HepG2 (cell line): ENCODE results near the gene SLC12A5. TPM values are rescaled to one million over a fixed set of nuclear protein-coding genes. Genes with fewer than 3 reads are reported as not detected.

Experiments
- ATF3 ChIP-seq: sonication (generic); formaldehyde crosslinking; IDR thresholded peaks from 2 replicates; pipeline ENCODE4 v1.4.0; 2020; ENCODE audit warnings: missing genetic modification reagents
- BRCA1 ChIP-seq: sonication (generic); formaldehyde crosslinking; IDR thresholded peaks from 2 replicates; pipeline ENCODE4 v1.4.0; 2020; ENCODE audit warnings: missing genetic modification reagents
- CHD4 ChIP-seq: fragments of 200-600 bp; sonication (generic); IDR thresholded peaks from 2 replicates; pipeline ENCODE4 v1.7.0; 2017; ENCODE audit warnings: mild to moderate bottlenecking, low read length, borderline replicate concordance
- GABPA ChIP-seq, 2 experiments: IDR thresholded peaks; 2 replicates each; pipeline ENCODE4 v1.6.1; 2011 to 2016; ENCODE audit warnings: low read depth in 2 of 2, low read length in 1 of 2, missing biosample characterization in 1 of 2, missing genetic modification characterization in 1 of 2
- GZF1 ChIP-seq: sonication (generic); formaldehyde crosslinking; IDR thresholded peaks from 2 replicates; pipeline ENCODE4 v1.5.1; 2020; ENCODE audit warnings: mild to moderate bottlenecking, missing genetic modification reagents
- HNRNPK ChIP-seq: fragments of 200-400 bp; formaldehyde crosslinking; IDR thresholded peaks from 2 replicates; pipeline ENCODE4 v1.6.1; 2018; ENCODE audit warnings: low read length, low read depth, moderate library complexity, mild to moderate bottlenecking; ENCODE audit not compliant: poor library complexity, severe bottlenecking
- LCORL ChIP-seq, 2 experiments: fragments of 450-650 bp in 1 of 2; sonication (generic) in 1 of 2; formaldehyde crosslinking in 1 of 2; IDR thresholded peaks; 2 replicates each; pipeline versions ENCODE4 v1.5.0 to v1.6.1; 2017 to 2020; ENCODE audit warnings: antibody characterized with exemption in 1 of 2, missing genetic modification reagents in 1 of 2
- MEIS1 ChIP-seq: sonication (generic); formaldehyde crosslinking; IDR thresholded peaks from 2 replicates; pipeline ENCODE4 v1.9.0; 2021; ENCODE audit warnings: mild to moderate bottlenecking, missing genetic modification reagents, moderate library complexity, borderline replicate concordance
- MYC ChIP-seq: sonication (generic); formaldehyde crosslinking; IDR thresholded peaks from 2 replicates; pipeline ENCODE4 v1.9.0; 2021; ENCODE audit warnings: missing genetic modification reagents, borderline replicate concordance
- PITX1 ChIP-seq: sonication (generic); formaldehyde crosslinking; IDR thresholded peaks from 2 replicates; pipeline ENCODE4 v1.5.1; 2020; ENCODE audit warnings: mild to moderate bottlenecking, missing genetic modification reagents
- RARA ChIP-seq: IDR thresholded peaks from 2 replicates; pipeline ENCODE4 v1.6.1; 2016; ENCODE audit warnings: missing genetic modification reagents, missing compliant biosample characterization
- SP2 ChIP-seq: sonication (generic); formaldehyde crosslinking; IDR thresholded peaks from 2 replicates; pipeline ENCODE4 v1.5.1; 2020; ENCODE audit warnings: mild to moderate bottlenecking, missing genetic modification reagents
- SSRP1 ChIP-seq: IDR thresholded peaks from 2 replicates; pipeline ENCODE4 v1.6.1; 2016; ENCODE audit warnings: control low read depth
- THAP11 ChIP-seq: IDR thresholded peaks from 2 replicates; pipeline ENCODE4 v1.6.1; 2016; ENCODE audit warnings: missing biosample characterization, missing genetic modification reagents
- U2AF2 ChIP-seq: fragments of 200-400 bp; formaldehyde crosslinking; IDR thresholded peaks from 2 replicates; pipeline ENCODE4 v1.6.1; 2017; ENCODE audit warnings: low read depth, mild to moderate bottlenecking, low read length
- ZNF713 ChIP-seq: sonication (generic); formaldehyde crosslinking; IDR thresholded peaks from 2 replicates; pipeline ENCODE4 v1.4.0; 2020; ENCODE audit warnings: mild to moderate bottlenecking, missing genetic modification reagents
- ZNF781 ChIP-seq: sonication (generic); formaldehyde crosslinking; IDR thresholded peaks from 2 replicates; pipeline ENCODE4 v1.5.1; 2020; ENCODE audit warnings: borderline replicate concordance, mild to moderate bottlenecking, missing genetic modification reagents; ENCODE audit errors: not compliant biosample characterization
- ZNF850 ChIP-seq: sonication (generic); formaldehyde crosslinking; conservative IDR thresholded peaks from 2 replicates; pipeline ENCODE4 v1.9.0; 2021; ENCODE audit warnings: mild to moderate bottlenecking, missing genetic modification reagents
- polyA plus RNA-seq, 8 experiments: library from polyadenylated mRNA; depleted of rRNA in 3 of 8; stranded (reverse) in 7 of 8; unstranded in 1 of 8; fragments of >200 nt; fragmentation: Illumina TruSeq in 4 of 8; extraction: Trizol in 4 of 8; gene quantifications; 2 replicates each; pipeline versions ENCODE4 v1.2.1 to v1.2.3, GENCODE V29; 2011 to 2016; ENCODE audit warnings: low read depth in 4 of 8, missing spikeins in 1 of 8, mixed read lengths in 1 of 8; ENCODE audit not compliant: insufficient read depth in 1 of 8
- total RNA-seq, 5 experiments: library from RNA; depleted of rRNA; stranded (reverse); fragments of >200 nt; fragmentation: Illumina TruSeq; extraction: Trizol; gene quantifications; 2 replicates each; pipeline ENCODE4 v1.2.3, GENCODE V29; 2016; ENCODE audit warnings: low read depth in 1 of 5
- TF ChIP-seq, protein P1 (sequence below): sonication (generic); formaldehyde crosslinking; IDR thresholded peaks from 2 replicates; pipeline ENCODE4 v1.9.0; 2021; ENCODE audit warnings: mild to moderate bottlenecking, missing genetic modification reagents
- TF ChIP-seq, protein P2 (sequence below): sonication (generic); formaldehyde crosslinking; IDR thresholded peaks from 2 replicates; pipeline ENCODE4 v1.9.0; 2022; ENCODE audit warnings: missing genetic modification reagents, mild to moderate bottlenecking, borderline replicate concordance
- TF ChIP-seq, protein P3 (sequence below): IDR thresholded peaks from 2 replicates; pipeline ENCODE4 v1.6.1; 2012; ENCODE audit warnings: inconsistent platforms

Gene SLC12A5
- total and polyA plus RNA-seq, 2 of the 13 experiments (the other 11 are each of a cell fraction or from before 2014, with no cell fraction given) = 4.3 to 5.4 TPM

GRCh38 chr20:46085179-46085851, 56.3 kb downstream of the SLC12A5 start (continued):
- TF ChIP-seq, protein P1, sequence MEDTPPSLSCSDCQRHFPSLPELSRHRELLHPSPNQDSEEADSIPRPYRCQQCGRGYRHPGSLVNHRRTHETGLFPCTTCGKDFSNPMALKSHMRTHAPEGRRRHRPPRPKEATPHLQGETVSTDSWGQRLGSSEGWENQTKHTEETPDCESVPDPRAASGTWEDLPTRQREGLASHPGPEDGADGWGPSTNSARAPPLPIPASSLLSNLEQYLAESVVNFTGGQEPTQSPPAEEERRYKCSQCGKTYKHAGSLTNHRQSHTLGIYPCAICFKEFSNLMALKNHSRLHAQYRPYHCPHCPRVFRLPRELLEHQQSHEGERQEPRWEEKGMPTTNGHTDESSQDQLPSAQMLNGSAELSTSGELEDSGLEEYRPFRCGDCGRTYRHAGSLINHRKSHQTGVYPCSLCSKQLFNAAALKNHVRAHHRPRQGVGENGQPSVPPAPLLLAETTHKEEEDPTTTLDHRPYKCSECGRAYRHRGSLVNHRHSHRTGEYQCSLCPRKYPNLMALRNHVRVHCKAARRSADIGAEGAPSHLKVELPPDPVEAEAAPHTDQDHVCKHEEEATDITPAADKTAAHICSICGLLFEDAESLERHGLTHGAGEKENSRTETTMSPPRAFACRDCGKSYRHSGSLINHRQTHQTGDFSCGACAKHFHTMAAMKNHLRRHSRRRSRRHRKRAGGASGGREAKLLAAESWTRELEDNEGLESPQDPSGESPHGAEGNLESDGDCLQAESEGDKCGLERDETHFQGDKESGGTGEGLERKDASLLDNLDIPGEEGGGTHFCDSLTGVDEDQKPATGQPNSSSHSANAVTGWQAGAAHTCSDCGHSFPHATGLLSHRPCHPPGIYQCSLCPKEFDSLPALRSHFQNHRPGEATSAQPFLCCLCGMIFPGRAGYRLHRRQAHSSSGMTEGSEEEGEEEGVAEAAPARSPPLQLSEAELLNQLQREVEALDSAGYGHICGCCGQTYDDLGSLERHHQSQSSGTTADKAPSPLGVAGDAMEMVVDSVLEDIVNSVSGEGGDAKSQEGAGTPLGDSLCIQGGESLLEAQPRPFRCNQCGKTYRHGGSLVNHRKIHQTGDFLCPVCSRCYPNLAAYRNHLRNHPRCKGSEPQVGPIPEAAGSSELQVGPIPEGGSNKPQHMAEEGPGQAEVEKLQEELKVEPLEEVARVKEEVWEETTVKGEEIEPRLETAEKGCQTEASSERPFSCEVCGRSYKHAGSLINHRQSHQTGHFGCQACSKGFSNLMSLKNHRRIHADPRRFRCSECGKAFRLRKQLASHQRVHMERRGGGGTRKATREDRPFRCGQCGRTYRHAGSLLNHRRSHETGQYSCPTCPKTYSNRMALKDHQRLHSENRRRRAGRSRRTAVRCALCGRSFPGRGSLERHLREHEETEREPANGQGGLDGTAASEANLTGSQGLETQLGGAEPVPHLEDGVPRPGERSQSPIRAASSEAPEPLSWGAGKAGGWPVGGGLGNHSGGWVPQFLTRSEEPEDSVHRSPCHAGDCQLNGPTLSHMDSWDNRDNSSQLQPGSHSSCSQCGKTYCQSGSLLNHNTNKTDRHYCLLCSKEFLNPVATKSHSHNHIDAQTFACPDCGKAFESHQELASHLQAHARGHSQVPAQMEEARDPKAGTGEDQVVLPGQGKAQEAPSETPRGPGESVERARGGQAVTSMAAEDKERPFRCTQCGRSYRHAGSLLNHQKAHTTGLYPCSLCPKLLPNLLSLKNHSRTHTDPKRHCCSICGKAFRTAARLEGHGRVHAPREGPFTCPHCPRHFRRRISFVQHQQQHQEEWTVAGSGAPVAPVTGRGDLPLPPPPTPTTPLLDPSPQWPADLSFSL = no peak
- TF ChIP-seq SP2 (no peak), ATF3 (CRISPR knock-in tag) (peak; percentile 80), RARA (0 out of 2 replicates have a peak, but pooled peaks have one; percentile 14), BRCA1 (CRISPR knock-in tag) (no peak), CHD4 (0 out of 2 replicates have a peak, but pooled peaks have one; percentile 38), HNRNPK (peak; percentile 36), MYC (CRISPR knock-in tag) (no peak), U2AF2 (no peak), LCORL (IDR thresholded peaks at IDR 0.05) (no peak), LCORL (CRISPR knock-in tag; IDR thresholded peaks at IDR 0.05) (no peak), ZNF713 (CRISPR knock-in tag) (no peak), SSRP1 (CRISPR knock-in tag) (no peak), GZF1 (CRISPR knock-in tag) (0 out of 2 replicates have a peak, but pooled peaks have one; percentile 67), THAP11 (CRISPR knock-in tag) (0 out of 2 replicates have a peak, but pooled peaks have one; percentile 4), MEIS1 (CRISPR knock-in tag) (no peak), GABPA (IDR thresholded peaks at IDR 0.05; ENCODE audit: low read depth, low read length) (no peak), GABPA (CRISPR knock-in tag; IDR thresholded peaks at IDR 0.05; ENCODE audit: low read depth) (no peak), PITX1 (0 out of 2 replicates have a peak, but pooled peaks have one; percentile 42), ZNF781 (CRISPR knock-in tag) (no peak), ZNF850 (CRISPR knock-in tag) (no peak)
- TF ChIP-seq, protein P2, sequence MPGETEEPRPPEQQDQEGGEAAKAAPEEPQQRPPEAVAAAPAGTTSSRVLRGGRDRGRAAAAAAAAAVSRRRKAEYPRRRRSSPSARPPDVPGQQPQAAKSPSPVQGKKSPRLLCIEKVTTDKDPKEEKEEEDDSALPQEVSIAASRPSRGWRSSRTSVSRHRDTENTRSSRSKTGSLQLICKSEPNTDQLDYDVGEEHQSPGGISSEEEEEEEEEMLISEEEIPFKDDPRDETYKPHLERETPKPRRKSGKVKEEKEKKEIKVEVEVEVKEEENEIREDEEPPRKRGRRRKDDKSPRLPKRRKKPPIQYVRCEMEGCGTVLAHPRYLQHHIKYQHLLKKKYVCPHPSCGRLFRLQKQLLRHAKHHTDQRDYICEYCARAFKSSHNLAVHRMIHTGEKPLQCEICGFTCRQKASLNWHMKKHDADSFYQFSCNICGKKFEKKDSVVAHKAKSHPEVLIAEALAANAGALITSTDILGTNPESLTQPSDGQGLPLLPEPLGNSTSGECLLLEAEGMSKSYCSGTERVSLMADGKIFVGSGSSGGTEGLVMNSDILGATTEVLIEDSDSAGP (CRISPR knock-in tag) = no peak
- TF ChIP-seq, protein P3, sequence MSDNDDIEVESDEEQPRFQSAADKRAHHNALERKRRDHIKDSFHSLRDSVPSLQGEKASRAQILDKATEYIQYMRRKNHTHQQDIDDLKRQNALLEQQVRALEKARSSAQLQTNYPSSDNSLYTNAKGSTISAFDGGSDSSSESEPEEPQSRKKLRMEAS = no peak
